ENCODE data around the gene DDB1.
A peak's percentile ranks its signal among the peaks of the same experiment; 100 is the strongest.

Gene DDB1

DNA sequence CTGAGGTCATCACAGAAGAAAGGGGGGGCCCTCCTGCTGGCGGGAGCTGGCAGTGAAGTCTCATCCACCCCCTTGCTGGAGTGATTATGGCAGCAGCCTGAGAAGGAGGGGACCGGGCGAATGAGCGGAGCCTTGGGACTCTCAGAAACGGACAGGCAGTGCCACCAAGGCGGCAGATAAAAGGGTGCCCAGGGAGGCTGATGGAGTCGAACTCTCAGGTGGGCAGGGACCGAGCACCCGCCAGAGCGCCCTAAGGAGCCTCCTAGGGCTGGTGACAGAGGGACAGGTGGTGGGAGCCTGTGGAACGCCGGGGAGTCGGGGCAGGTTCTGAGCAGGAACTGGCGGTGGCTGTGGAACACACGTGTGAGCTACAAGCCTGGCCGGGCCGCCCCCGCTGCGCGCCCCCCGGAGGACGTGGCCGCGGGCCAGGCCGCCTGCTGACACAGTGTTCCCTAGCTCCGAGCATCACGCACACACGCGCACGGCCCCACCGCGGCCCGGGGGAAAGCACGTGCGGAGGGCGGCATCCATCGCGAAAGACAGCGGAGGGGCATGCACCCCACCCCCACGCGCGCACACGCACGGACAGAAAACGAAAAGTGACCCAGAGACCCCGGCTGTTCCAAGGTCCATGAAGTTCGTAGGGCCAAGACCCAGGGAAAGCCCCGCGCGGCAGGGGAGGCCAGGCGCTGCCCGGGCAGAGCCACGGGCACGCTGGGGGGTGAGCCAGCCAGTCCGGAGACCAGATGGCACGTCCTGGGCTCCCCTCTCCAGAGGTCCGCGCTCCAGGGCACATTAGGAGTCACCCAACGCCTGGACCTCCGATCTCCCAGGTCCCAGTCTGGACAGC lies 38.8 kb downstream of the DDB1 start:
- peak; percentile 32 for DNase-seq

DNA sequence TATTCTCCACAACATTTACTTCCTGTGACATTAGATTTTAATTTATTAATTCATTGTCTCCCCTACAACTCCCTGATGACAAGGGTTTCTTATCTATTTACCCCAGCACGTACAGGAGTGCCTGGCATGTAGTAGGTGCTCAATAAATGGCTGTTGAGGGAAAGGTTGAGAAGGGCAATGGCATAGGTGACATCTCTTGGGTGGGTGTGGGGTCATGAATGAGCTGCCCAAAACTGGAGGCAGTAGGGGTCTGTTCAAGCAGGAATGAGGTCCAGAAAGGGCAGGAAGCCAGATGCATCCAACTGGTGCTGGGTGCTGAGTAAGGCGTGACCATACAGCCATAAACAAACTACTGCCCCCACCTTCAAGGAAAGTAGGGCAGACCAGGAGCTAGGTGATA lies 40.5 kb downstream of the DDB1 start:
- no peak for DNase-seq

DNA sequence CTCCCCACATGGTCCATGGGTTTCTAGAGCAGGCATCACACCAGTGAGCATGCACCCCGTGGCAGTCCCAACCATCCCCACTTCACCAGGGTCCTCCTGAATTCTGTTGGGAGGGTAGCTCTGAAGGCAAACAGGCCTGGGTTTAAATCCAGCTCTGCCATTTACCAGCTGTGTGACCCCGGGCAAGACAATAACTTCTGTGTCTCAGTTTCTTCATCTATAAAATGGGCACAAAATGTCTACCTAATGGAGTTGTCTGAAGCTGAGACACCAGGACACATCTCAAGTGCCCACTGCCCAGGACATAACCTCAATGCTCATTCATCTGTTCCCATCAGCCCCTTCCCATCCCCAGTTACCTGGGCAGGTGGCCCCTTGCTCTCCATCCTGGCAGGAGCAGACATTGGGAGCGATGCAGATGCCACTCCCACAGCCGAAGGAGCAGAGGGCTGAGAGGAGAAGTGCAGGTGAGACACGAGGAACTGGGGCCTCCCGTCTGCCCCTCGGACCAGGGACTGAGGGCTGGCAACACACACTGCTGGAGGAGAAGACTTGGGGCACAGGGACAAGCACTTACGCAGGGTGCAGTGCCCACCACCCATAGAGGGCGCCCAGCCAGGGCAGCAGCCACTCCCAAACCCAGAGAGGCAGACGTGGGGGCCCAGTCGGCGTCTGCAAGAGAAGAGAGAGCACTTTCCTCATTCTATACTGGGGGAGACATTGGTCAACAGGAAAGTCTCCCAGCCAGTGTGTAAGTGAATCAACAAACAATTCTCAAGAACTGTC lies 41.8 kb downstream of the DDB1 start:
- no peak for DNase-seq

DNA sequence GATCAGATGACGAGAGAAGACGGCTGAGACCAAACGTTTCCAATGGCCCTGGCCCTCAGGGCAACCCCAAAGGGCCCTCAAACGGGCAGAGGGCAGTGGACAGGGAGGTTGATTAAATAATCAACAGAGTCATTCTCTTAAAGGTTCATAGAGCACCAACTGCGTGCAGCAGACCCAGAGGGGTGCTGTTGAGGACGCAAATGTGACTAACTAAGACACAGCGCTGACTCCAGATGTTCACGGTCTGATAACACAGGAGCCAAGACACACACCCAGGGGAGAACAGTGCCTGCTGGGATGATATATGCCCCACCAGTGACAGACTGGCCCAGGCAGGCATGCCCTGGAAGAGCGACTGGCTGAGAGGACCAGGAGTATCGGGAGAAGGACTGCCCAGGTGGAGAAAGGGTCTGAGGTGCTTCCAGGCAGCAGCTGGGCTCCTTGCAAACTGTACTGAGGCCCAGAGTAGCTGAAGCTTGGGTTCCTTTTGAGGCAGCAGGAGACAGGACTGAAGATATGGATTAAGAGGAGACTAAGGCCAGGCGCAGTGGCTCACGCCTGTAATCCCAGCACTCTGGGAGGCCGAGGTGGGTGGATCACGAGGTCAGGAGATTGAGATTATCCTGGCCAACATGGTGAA lies 45.4 kb downstream of the DDB1 start:
- no peak for DNase-seq

DNA sequence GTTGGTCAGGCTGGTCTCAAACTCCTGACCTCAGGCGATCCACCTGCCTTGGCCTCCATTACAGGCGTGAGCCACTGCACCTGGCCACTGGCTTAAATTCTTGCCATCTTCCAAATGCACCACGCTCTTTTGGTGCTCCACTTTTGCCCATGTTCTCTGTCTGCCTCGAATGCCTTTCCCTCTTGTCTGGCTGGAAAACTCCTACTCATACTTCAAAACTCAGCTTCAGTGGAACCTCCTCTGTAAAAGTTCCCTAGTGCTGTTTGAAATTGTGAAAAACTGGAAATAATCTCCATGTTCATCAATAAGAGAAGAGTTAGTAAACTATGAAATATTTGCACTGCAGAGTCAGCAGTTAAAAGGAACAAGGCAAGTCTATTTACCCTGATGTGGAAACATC lies 49.3 kb downstream of the DDB1 start:
- no peak for DNase-seq

DNA sequence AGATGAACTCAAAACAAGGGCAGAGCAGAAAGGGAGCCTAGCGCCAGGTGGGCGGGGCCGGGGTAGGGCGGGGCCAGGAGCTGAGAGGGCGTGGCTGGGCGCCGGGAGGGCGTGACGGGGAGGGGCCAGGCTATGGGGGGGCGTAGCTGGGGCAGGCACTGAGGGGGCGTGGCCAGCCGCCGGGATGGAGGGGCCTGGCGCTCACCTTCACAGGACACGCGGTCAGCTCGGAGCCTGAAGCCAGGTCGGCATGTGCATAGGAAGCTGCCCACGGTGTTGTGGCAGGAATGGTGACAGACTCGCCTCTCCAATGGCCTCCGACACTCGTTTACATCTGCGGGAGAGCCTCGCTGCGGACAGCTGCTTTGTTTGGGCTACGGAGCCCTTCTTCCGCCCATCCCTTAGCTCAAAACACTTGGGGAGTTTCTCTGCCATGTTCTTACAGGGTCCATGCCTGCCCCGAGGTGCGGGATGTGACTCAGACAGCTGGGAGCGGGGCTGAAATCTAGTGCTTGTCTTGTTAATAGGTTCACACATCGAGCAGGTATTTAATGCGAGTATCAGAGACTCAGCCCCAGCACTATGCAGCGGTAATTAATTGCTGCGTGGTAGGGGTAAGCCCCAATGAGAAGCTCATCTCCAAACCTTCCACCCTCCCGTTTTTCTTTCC lies 51.2 kb downstream of the DDB1 start:
- DNase-seq = no peak

DNA sequence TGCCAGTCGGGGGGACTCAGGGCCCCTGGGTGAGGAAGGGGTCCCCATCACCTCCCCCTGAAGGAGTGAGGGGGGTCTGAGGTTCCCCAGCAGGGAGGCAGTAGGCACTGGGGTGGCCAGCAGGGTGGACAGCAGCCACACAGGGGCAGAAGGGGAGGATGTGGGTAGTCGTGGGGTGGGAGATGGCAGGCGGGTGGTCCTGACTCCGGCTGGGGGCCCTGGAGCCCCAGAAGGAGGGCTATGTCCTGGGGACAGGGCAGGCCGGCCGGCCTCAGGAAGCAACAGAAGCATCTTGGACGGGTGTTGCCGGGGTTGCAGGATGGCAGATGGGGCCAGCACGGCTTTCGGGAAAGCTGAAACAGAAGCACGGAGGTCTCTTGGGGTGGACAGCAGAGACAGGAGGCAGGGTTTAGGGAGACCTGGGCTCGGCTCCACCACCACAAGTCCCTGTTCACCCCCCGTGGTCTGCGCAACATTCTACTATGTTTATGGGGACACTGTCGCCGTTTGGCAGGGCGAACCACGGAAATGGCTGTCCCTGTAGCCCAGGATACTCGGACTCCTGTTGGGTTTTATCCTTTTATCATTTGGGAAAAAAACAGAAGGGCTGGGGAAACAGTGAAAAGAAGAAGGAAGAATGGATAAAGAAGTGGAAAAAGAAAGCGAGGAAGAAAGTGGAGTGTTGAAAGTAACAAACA lies 51.9 kb downstream of the DDB1 start:
- DNase-seq = no peak

DNA sequence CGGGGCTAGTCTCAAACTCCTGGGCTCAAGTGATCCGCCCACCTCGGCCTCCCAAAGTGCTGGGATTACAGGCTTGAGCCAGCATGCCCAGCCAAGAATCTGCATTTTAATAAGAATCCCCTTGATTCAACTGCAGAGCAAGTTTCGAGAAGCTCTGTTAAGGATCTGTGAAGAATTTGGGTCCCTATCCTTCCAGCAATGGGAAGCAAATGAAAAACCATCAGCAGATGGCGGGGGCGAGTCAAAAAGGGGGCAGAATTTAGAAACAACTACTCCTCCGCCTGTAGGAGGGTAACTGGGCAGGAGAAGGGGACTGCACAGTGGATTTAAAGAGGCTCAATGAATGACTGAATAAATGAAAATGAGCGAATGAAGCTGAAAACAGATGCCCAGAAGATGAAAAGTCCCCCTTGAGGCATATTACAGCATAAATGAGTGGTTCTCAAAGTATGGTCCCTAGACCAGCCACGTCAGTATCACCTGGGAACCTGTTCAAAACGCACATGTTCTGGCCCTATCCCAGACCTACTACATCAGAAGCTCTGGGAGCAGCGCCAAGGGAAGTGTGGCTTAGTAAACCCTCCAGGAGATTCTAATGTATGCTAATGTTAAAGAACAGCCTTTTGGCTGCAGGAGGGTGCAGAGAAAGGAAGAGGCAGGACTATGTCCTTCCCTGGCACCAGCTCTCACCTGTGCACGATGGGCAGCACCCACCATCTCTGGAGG lies 52.8 kb downstream of the DDB1 start:
- DNase-seq = peak; percentile 65

DNA sequence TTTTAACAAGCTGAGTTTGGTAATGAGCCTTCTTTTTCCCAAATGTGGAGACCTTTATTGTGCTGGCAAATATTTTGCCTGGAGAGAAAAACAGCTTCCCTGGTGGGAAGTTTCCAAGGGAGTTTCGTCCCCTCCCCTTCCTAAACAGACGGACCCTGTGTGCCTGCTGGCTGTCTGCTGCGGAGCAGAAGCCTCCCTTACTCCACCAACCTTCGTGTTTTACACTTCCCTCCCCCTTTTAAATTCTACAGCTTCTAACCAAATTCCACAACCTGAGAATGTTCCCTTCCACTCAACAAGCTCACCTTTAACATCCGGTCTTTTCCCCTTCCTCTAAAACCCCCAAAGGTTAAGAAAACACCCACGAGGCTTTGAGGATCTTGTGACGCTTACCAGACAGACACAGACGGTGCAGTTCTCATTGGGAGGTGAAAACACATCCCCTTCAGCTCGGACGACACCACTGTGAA lies 54.9 kb downstream of the DDB1 start:
- DNase-seq = no peak

DNA sequence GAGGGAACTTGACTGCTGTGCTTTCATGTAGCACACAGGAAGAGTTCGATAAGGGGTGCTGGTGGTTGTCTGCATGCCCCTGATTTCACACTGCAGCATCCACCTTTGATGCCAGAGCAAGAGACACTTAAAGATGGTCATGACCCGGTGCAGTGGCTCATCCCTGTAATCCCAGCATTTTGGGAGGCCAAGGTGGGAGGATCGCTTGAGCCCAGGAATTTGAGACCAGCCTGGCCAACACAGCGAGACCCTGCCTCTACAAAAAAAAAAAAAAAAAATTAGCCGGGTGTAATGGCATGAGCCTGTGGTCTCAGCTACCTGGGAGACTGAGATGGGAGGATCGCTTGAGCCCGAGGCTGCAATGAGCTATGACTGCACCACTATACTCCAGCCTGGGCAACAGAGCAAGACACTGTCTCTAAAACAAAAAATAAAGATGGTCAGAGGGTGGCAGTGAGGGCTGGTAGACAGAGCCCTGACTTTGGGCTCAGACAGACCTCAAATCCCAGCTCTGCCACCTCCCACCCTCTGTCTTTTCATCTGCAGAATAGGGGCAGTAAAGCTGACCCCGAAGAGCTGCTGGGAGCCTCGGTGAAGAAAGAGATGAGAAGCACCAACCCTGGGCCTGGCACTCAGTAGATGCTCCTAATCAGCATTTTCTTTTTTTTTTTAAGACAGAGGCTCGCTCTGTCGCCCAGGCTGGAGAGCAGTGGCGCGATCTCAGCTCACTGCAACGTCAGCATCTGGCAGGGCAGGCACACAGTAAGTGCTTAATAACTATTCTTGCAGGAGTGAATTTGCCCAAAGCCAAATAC lies 55.5 kb downstream of the DDB1 start:
- no peak for DNase-seq

DNA sequence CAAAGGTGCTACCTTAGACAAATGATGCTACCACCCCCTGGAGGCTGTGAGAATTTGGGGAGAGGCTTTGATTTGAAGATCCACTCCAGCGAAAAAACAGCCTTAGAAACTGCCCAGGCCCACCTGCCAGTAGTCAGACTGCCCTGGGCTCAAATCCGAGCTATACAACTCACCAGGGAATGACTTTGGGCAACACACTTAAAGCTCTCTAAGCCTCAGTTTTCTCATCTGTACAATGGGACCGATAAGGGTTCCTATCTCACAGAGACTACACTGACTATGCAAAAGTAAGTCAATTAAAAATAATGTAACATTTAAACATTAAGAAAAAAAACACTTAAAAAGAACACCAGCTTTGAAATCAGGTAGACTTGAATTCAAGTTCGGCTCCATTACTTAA lies 57.7 kb downstream of the DDB1 start:
- no peak for DNase-seq

DNA sequence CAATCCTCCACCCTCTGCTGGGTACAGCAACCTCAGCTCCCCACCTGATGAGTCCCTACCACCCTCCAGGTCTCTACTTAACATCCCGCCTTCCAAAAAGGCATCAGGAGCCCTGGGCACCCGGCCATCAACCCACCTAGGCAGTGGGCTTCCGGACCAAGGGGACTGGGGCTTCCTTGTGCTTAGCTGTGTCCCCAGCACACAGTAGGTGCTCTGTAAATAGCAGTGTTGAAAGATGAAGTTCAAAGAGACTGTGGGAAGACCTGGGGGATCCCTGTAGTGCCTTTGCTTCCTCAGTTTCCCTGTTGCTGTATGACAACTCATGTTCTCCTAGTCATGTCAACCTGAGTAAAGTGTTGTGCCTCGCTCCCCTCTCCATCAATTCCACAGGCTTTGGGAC lies 58.8 kb downstream of the DDB1 start:
- no peak for DNase-seq

DNA sequence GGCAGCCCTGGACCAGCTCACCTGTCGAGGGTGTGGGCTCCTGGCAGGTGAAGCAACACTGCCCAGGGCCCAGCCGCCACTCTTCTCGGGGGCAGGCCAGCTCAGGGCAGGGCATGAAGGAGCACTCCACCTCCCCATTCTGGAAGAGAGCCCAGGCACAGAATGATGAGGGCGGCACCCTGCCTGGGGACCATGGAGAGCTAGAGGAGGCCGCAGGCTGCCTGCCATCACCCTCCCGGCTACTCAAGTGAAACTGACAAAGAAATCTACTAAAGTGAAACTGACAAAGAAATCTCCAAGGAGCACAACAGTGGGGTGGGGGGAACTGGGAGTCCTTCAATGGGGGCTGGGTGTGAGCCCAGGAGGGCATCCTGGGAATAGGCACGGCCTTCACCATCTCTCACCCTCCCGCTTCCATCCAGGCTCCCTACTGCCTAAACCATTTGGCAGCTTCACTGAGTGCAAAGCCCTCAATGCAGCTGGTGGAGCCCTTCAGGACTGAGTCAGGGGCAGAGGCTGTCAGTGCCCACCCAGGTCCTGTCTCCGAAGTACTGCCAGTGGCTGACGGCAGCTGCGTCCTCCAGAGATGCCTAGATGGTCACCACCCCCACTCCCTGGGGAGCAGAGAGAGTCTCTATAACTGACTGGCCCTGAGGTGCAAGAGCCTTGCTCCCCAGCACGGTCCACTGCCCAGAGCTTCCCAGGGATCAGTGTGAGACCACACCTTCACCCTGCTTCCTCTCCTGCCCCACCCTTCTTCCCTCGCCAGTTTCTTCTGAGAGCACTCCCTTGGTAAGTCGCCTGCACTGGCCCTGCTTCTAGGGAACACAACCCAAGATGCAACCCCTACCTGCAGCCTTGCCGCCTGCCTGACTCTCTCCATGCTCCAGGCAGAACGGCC lies 59.5 kb downstream of the DDB1 start:
- peak; percentile 89 for DNase-seq

DNA sequence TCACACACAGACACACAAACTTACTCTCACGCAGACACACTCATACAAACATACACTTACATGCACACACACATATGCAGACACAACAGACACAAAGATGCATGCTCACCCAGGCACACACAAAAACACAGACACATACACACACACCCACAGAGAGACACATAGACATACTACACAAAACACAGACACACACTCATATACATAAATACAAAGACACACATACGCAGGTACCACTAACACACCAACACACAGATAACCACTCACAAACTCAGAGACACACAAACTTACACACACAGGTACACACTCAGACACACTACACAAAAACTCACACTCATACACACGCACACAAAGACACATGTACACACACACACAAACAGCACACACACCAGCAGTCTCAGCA lies 60.2 kb downstream of the DDB1 start:
- DNase-seq = no peak

DNA sequence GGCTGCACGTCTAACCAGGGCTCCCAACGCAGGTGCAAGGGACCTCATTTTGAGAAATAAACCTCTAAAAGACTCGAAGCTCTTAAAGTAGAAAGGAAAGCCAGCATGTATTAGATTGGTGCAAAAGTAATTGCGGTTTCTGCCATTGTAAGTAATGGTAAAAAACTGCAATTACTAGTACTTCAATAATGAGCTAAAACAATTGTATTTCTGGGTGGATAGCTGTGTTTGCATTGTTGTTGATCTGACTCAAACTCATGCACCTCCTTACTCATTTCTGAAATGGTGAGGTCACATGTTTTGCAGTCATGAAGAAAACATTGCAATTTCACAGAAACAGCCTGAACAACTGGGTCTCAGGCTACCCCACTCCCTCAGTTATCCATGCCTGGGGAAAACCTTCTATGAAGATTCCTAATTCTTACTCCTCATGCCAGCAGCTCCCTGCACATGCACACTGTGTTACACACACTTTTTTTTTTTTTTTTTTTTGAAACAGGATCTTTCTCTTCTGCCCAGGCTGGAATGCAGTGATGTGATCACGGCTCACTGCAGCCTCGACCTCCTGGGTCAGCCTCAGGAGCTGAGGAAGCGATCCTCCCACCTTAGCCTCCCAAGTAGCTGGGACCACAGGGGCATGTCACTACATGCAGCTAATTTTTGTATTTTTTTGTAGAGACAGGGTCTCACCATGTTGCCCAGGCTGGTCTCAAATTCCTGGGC lies 62.4 kb downstream of the DDB1 start:
- DNase-seq = no peak

DNA sequence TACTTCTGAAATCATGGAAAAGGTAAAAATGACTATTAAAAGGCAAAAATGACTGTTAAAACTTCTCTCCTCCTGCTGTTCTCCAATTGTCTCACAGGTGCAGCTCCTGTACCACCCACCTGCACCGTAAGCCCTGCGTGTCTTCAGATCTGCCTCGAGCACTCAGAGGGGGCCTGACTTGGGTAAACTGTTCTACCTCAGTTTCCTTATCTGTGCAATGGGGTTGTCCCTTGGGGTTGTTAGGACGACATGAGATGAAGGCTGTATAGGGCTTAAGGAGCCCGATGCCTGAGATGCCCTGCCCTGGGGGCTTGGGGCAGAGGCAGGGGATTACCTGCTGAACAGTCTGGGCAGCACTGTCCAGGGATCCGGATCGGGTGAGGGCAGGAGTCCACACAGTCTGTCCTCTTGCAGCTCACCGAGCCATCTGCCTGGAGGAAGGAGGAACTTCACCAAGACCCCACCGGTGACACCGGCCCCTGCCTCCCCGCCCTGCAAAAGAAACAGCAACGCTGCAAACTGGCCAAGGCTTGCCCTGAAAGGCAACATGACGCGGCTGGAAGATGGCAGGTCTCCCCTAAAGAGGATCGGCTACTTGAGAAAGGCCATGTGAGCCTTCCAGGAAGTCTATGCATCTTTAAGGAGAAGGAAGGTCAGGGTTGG lies 64.2 kb downstream of the DDB1 start:
- no peak for DNase-seq

DNA sequence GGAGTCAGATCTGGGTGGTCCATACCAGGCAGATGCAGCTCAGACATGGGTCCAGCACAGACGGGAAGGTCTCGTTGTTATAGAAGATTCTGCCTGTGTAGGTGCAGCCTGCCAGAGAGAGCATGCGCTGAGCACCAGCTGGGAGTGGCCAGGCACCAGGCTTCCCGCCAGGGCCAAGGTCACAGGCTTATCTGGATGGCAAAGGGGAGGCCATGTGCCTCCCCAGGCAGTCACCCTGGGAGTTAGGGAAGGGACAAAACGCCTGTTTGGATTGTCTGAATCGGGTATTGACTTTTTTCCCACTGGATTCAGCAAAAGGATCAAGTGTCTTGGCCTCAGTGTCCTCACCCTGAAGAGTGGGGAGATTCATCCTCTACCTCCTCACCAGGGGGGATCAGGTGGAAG lies 65.5 kb downstream of the DDB1 start:
- DNase-seq = no peak

DNA sequence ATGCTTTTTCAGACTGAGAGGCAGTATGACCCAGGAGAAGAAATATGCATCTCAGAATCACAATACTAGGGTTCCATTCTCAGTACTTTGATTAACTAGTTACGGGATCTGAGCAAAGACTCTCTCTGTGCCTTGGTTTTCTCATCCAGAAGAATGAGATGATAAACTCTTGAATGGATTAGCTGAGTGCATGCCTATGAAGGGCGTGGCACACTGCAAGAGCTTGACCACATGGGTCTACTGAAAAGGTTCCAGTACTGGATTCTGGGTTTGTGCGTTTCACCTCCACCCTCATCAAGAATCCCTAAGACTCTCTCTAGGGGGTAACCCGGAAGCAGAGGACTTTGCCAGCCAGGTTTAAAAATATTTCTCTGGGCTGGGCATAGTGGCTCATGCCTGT lies 66.3 kb downstream of the DDB1 start:
- DNase-seq = no peak

DNA sequence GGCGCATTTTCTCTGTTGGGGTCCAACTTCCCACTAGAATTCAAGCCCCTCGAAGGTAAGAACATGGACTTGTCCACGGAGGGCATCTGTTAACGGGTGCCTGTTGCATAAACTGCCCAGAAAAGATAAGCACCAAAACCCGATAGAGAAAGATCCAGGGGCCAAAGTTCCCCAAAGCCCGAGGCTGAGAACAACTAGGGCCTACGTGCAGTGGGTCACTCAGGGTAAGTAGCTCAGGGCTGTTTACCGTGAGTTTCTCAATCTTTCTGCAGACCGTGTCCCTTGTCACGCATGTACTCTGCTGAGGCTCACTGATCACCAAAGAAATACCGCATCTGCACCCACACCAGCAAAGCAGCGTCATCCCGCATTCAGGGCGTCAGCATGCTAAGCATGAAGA lies 67.5 kb downstream of the DDB1 start:
- DNase-seq = no peak

All from DMS79 treated with DMSO at 0.1 percent for 48 hours (cell line).